NCI-H82 treated with DMSO at 0.1 percent for 48 hours (cell line): ENCODE data around the gene CST6.
A peak's percentile ranks its signal among the peaks of the same experiment; 100 is the strongest.

Experiments
- DNase-seq: peaks from one replicate; lab custom pipeline; 2025; ENCODE audit not compliant: unreplicated experiment; lab: John Stamatoyannopoulos, UW

CST6 gene

GRCh38 chr11:66045177-66045639 lies 33.4 kb downstream of the CST6 start:
- peak; percentile 32 for DNase-seq

- DNase-seq: peak; percentile 65
Observed at GRCh38 chr11:66046901-66047300, 35.1 kb downstream of the CST6 start.

DNA sequence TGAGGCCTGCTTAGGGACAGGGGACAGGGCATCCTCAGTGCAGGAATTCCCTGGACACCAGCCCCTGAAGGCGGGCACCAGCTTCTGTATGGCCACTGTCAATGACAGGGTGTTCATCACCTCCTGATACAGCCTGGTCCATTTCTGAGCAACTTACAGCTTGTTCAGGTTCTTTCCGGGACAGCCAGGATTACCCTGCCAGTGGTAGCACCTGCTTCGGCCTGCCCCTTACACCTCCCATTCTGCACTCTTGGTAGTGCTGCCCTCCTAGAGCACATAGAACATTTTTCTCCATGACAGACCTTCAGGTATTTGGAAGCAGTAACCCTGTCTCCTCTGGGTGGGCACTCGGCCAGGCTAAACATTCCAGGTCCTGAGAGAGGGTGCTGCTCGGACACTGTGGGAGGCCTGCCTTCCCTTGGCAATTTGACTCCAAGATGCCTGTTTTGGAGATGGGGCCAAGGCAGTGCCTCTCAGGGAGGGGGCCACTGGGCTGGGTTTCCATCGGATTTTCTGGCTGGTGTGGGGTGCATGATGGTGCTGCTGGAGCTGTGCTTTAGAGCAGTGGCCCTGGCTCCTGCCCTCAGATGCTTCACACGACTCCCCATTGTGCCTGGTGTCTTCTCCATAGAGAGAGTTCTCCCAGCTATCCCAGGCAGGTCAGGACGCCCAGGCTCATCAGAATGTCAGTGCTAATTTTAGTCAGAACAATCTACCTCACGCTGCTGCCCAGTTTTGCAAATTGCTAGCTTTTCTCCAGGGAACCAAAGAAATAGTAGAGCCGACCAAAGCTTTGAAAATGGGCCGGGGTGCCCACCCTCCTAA lies 35.9 kb downstream of the CST6 start:
- no peak for DNase-seq

- DNase-seq: no peak
Observed at GRCh38 chr11:66048547-66049323, 36.9 kb downstream of the CST6 start, which contains the start of gene GAL3ST3. Gene GAL3ST3 (minus strand): TSS chr11:66049161. CDS start chr11:66045415, 3,746 bp downstream.

GRCh38 chr11:66050581-66051231 lies 38.9 kb downstream of the CST6 start:
- DNase-seq: no peak

GRCh38 chr11:66051371-66051765 lies 39.6 kb downstream of the CST6 start:
- DNase-seq: peak; percentile 22

DNA sequence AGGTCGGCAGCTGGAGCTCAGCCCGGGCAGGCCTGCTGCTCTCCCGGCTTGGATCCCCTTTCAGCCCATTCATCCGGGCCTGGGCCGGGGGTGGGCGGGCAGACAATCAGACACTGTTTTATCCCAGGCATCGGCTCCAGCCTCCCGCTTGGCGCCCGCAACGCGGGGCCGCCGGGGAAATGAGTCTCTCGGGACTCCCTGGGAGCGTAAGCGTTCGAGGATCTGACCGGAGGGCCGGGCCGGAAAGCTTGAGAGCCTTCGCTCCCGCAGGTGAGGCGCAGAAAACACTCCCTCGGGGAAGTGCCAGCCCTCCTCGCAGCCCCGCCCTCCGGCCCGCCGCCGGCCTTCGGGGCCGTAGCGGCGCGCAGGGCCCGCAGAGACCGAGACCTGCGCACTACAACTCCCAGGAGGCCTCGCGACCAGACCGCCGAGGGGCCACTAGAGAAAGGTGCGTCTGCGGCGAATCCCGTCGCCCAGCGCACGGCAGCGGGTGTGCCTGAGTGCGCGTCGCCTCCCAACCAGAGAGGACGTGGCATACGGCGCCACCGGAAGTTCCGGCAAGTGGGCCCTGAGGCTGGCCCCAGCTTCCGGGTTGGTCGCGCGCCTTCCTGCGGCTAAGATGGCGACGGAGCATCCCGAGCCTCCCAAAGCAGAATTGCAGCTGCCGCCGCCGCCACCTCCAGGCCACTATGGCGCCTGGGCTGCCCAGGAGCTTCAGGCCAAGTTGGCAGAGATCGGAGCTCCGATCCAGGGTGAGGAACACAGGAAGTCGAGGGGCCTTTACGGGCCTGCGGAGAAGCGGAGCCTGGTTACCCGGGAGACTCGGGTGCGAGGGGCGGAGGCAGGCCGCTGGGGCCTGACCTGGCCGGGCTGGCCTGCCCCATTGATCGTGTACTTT lies 40.2 kb downstream of the CST6 start, which contains the start of gene SF3B2:
Gene SF3B2, plus strand, starts transcription at position 599 of the 898 bp plus-strand sequence. Its CDS starts 21 bp downstream, at position 620.
- peak; percentile 89 for DNase-seq

DNA sequence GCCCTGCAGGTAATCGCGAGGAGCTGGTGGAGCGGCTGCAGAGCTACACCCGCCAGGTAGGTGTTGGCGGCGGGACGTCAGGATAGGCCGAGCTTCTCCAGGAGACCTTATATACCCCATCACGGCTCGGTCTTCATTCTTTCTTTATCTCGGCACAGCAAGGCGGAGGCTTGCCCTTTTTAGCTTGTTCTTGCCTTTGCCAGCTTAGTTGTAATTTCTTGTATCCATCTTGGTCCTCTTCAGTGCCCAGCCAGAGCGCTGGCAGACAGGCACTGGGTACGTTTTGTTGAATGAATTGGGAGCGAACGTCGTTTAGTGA lies 40.8 kb downstream of the CST6 start:
- DNase-seq: no peak

GRCh38 chr11:66055021-66055420 lies 43.2 kb downstream of the CST6 start:
- no peak for DNase-seq

GRCh38 chr11:66056501-66056900 lies 44.7 kb downstream of the CST6 start:
- no peak for DNase-seq

- no peak for DNase-seq
Observed at GRCh38 chr11:66059966-66060680, 48.3 kb downstream of the CST6 start.

DNA sequence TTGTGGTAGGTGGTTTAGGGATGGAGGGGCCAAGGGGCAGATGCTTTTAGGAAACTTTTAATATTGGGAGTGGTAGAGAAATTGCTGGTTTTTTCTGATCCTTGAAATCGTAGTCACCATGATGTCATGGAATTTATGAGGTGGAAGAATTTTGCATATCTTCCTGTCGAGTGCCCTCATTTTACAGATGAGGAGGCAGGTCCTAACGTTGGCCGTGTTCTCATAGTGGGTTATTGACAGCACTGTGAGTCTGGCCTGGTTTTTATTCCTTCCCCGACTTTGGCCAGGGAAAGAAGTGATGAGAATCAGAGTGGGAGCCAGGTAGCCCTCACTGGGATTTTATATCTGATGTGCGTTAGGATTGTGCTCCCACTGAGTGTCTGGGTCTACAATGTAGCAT lies 49.5 kb downstream of the CST6 start:
- DNase-seq: no peak

- no peak for DNase-seq
Observed at GRCh38 chr11:66062408-66062807, 50.6 kb downstream of the CST6 start.
